HAP-1 (cell line): ENCODE data around the gene VAV1.

Experiments
- DNase-seq, 2 experiments: peaks; one replicate each; pipeline ENCODE4 v3.0.0-alpha.2; 2016 to 2020; ENCODE audit warnings: low spot score in 2 of 2
- H3K27me3 ChIP-seq: fragments of 250-450 bp; sonication (Bioruptor Pico); 2 replicates; pipeline ENCODE4 v1.5.1; 2020; ENCODE audit warnings: low read depth, mild to moderate bottlenecking, moderate library complexity
- H3K36me3 ChIP-seq: fragments of 250-450 bp; sonication (Bioruptor Pico); replicated peaks from 2 replicates; pipeline ENCODE4 v1.5.1; 2020; ENCODE audit warnings: mild to moderate bottlenecking
- H3K4me1 ChIP-seq: fragments of 250-450 bp; sonication (Bioruptor Pico); 2 replicates; pipeline ENCODE4 v1.5.1; 2020; ENCODE audit warnings: mild to moderate bottlenecking
- H3K4me3 ChIP-seq: fragments of 250-450 bp; sonication (Bioruptor Pico); 2 replicates; pipeline ENCODE4 v1.5.1; 2020; ENCODE audit warnings: mild to moderate bottlenecking, moderate library complexity
- H3K9me3 ChIP-seq: fragments of 250-450 bp; sonication (Bioruptor Pico); 2 replicates; pipeline ENCODE4 v1.5.1; 2020; ENCODE audit warnings: mild to moderate bottlenecking, moderate library complexity
- in situ Hi-C: fragments of 300-500 bp; cut with MboI; formaldehyde crosslinking; loops from 3 replicates; pipeline ENCODE4 v1.14.3; 2020; ENCODE audit warnings: low sequenced_read_pairs, inconsistent platforms, mixed read lengths

VAV1 gene

DNA sequence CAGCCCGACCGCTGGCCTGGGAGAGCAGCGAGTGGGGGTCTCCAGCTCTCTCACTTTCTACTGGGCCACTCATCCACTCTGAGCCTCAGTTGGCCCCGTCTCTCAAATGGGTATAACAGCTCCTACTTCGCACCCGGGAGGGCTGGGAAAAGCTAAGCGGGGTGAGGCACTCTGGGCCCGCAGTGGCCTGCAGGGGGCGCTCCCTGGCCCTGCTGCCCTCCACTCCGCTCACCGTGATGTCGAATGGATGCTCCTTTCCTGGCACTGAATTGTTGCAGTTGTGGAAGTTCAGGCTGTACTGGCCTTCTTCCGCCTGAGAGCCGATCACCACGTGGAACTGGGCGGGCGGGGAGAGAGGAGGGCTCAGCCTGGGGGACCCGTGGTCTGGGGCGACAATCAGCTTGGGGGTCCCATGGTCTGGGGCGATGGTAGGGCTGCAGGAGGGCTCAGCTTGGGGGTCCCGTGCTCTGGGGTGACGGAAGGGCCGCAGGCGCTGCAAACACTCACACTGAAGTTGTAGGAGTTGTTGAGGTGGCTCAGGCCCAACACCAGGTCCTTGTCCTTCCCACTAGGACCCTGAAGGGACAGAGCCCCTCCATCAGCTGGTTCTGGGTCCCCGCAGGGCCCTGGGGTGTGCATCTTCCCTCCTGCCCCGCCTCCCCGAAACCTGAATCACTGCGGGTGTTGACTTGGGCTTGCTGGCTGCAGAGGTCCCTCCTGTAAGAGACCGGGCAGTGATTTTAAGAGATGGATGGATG, 39.0 kb upstream of the VAV1 start:
- H3K36me3 ChIP-seq, result no peaks in the 10 kb centered on the region; the same call in 1 of the 2 replicates
- peaks cover 11% of the 10 kb centered on the region for H3K4me1 ChIP-seq
- H3K9me3 ChIP-seq, result no peaks in the 10 kb centered on the region
- H3K4me3 ChIP-seq, result no peak overlapping the region
- H3K27me3 ChIP-seq, result no peaks in the 10 kb centered on the region
- in situ Hi-C loops, result no loop called here
- DNase-seq, result peak in 1 of 2 experiments; percentile 38

DNA sequence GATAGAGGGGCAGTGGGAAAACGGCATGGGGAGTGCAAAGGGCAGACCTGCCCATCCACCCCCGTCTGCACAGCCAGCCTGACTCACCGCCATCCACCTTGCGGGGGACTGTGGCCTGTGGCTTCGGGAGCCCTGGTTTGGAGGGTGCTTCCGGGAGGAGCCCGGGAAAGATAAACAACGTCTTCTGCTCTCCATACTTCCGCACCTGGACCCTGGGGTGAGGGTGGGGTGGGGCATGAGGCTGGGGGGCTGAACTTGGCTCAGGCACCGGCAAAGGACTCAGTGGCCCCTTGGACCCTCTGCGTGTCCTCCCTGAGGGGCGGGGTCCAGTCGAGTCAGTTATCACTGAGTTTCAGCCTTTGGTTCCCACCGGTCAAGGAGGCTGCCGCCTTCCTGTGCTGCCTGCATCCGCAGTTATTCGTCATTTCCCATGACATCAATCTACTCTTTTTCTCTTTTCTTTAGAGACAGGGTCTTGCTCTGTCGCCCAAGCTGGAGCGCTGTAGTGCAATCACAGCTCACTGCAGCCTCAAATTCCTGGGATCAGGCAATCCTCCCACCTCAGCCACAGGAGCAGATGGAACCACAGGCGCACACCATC, 38.3 kb upstream of the VAV1 start:
- Histone ChIP-seq H3K27me3 (no peaks in the 10 kb centered on the region), H3K36me3 (no peaks in the 10 kb centered on the region; the same call in 1 of the 2 replicates), H3K4me3 (no peak overlapping the region), H3K9me3 (no peaks in the 10 kb centered on the region), H3K4me1 (peaks cover 18% of the 10 kb centered on the region)
- no peak for DNase-seq
- in situ Hi-C loops, result no loop called here

DNA sequence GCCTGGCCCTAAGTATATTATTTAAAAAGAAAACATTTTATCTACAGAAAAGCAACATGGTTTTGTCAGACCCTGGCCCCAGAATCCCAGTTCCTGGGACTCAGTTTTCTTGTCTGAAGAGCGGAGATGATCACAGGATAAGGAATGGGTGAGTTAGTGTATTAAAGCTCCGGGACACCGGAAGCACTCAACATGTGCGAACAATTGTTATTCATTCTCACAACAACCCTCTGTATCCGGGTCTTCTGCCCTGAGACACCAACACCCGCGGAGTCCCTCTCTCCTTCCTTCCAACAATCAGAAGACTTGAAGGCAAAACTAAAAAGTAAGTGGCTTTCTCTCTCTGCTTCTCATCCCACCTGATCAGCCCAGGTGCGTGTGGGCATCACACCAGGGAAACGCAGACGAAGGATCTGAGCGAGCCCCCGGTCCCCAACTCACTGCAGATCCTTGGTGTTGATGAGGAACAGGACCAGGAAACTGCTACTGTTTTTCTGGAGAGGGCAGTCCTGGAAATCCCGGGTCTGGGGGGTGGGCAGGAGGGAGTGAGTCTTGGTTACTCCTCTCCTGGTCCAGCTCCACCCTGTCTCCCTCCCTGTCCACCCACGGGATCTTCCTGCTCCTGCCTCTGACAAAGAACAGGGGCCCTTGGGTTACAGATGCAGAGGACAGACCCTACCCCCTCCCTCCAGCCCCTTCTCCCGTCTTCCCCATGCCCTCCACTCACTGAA, 37.2 kb upstream of the VAV1 start:
- in situ Hi-C loops, result loop anchor here (5.0 kb wide), 1 partner anchor 218 kb away; no protein-coding TSS in a partner anchor
- Histone ChIP-seq H3K9me3 (no peaks in the 10 kb centered on the region), H3K4me3 (peak overlapping the region; percentile 74), H3K36me3 (no peaks in the 10 kb centered on the region; the same call in 1 of the 2 replicates), H3K27me3 (no peaks in the 10 kb centered on the region), H3K4me1 (peaks cover 19% of the 10 kb centered on the region)
- DNase-seq, result no peak

DNA sequence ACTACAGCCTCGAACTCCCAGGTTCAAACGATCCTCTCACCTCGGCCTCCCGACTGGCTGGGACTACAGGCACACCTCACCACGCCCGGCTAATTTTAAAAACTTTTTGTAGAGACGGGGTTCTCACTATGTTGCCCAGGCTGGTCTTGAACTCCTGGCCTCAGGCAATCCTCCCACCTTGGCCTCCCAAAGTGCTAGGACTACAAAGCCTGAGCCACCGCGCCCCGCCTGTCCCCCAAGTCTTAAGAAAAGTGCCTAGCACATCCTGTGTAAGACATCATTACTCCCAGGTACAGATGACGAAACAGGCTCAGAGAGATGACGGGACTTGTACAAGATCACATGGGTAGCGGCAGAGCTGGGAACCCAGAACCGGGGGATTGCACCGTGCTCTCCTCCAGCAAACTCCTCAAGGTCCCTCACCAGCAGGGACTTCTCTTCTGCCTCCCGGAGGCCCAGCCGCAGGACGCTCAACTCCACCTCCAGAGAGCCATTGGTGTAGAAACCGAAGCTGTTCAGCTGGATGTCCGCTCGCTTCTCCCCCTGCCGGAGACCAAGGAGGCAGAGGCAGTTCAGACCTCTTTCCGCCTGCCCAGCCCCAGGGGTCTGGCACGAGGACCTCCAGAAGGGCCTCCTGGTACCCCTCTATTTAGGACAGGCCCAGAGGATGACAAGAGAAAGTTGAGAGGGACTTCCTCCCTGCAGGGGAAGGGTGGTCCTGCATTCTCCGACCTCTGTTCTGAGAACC, 36.2 kb upstream of the VAV1 start:
- in situ Hi-C loops, result loop anchor here (5.0 kb wide), 1 partner anchor 219 kb away; no protein-coding TSS in a partner anchor
- peak; percentile 88 for DNase-seq
- H3K9me3 ChIP-seq, result no peaks in the 10 kb centered on the region
- peaks cover 1% of the 10 kb centered on the region for H3K36me3 ChIP-seq
- peaks cover 20% of the 10 kb centered on the region for H3K4me1 ChIP-seq
- peak overlapping the region; percentile 74 for H3K4me3 ChIP-seq
- no peaks in the 10 kb centered on the region for H3K27me3 ChIP-seq

DNA sequence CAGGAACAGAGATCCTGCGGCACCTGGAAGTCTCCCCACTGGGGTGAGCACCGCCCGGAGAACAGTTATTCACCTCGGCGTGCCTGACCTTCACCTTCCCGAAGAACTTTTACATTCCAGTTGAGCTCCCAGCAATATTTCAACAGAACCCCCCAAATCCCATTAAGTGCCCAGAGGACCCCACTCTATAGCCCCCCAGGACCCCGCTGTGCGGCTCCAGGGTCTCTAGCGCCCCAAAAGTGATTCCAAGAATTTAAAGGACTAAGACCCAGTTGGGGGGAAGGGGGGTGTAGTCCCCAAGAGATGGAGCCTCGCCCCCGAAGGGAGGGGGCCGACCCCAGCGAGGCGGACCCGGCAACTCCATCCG, 35.6 kb upstream of the VAV1 start:
- DNase-seq, result peak in 1 of 2 experiments; percentile 69
- Histone ChIP-seq H3K36me3 (peaks cover 6% of the 10 kb centered on the region), H3K4me3 (peak overlapping the region; percentile 74), H3K9me3 (no peaks in the 10 kb centered on the region), H3K27me3 (no peaks in the 10 kb centered on the region), H3K4me1 (peaks cover 24% of the 10 kb centered on the region)
- in situ Hi-C loops, result loop anchor here (5.0 kb wide), 1 partner anchor 220 kb away; no protein-coding TSS in a partner anchor

DNA sequence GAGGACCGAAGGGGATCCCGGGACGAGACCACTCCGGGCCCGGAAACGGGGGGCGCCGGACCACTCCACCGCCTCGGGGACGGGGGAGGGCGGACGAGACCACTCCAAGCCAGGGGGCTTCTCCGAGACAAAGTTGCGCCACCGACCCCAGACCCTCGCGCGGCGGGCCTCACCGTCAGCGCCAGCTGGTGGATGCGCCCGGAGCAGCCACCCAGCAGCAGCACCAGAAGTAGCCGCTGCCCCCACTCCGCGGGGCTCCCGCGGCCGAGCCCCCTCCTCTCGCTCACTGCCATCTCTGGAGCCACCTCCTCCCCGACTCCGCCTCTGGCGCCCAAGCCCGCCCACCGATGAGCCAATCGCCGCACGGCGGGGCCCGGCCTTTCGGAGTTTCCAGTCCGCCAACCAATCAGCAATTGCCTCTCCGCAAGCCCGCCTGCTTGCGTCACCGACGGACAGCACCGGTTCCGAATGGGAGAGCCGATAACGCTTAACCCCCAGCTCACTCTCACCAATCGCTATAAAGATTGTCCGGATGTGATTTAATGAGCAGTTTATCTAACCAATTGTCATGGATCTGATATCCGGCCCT, 35.1 kb upstream of the VAV1 start, which contains the start of gene GPR108:
TSS of gene GPR108 (minus strand) at position 297 of the 589 bp plus-strand sequence. CDS start at position 293, 4 bp downstream.
- in situ Hi-C loops, result loop anchor here (5.0 kb wide), 1 partner anchor 220 kb away; no protein-coding TSS in a partner anchor
- peak; percentile 99 to 100 for DNase-seq
- Histone ChIP-seq H3K4me3 (peak within 1 kb of the TSS; percentile 74), H3K9me3 (no peaks in the 10 kb centered on the region), H3K36me3 (peaks cover 9% of the 10 kb centered on the region), H3K4me1 (peaks cover 24% of the 10 kb centered on the region), H3K27me3 (no peaks in the 10 kb centered on the region)

DNA sequence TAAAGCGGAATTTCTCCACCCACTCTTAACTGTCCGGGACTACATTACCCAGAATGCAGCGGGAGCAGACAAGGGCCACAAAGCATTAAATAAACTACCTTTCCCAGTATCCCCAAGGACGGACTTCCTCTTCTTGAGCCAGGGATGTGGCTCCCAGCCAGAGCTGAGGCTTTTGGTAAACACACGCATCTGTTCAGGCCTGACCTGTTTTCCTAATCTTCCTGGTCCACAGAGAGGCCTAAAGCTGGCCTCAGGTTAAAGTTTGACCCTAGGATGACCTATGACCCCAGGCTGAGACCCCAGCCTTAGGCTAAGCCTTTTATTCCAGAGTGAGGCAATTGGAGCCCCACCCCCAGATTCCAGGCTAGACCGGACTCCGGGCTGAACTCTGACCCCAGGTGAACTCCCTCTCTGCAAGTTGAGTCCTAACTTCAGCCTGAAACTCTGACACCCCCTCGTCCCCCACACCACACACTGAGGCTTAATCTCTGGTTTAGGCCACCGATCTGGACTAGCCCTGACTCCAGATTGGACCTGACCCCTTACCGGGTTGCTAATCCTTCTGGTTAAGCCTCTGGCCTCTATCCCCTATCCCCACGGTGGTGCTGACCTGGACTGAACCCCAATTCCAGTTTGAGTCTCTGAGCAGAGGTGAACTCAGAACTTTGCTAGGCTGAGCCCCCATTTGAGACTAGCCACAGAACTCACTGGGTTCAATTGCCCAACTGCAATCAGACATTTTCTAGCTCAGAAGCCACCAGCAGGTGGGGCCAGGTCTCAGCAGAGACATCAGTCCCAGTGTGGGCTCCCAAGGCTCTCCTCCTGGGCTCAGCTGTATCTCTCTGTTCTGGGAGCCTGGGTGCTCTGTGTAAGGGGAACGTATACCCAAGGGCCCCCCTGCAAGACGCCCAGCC, 34.4 kb upstream of the VAV1 start:
- DNase-seq, result no peak
- in situ Hi-C loops, result loop anchor here (5.0 kb wide), 1 partner anchor 221 kb away; no protein-coding TSS in a partner anchor
- Histone ChIP-seq H3K4me3 (no peak overlapping the region; the same call in none of the 2 replicates), H3K4me1 (peaks cover 24% of the 10 kb centered on the region), H3K9me3 (no peaks in the 10 kb centered on the region), H3K27me3 (no peaks in the 10 kb centered on the region), H3K36me3 (peaks cover 17% of the 10 kb centered on the region)

DNA sequence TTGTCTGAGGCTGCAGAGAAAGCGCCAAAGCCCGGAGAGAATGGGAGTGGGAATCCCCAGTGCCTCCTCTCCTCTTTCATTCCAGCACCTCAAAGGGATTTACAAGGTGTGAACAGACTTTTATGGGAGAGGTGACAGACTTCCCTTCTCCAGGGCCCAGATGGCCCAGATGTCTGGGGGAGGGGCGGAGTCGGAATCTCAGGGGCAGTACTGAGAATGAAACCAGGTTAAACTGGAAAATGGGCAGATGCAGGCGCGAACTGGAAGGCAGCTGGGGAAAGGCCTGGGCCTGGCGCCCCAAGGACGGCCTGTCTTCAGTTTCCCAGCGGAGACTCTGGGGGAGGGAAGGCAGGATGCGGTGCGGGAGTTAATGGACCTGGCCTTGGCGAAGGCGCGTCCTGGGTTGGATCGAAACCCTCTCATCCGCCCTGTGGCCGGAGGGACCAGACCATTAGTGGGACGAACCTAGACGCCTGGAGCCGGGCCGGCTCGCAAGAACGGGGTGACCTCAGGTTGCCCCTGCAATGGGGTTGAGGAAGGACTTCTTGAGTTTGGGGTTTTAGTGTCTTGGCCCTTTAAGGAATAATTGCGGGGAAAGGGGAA, 33.6 kb upstream of the VAV1 start:
- Histone ChIP-seq H3K4me3 (peak overlapping the region; percentile 26), H3K27me3 (no peaks in the 10 kb centered on the region), H3K36me3 (peaks cover 23% of the 10 kb centered on the region), H3K4me1 (peaks cover 25% of the 10 kb centered on the region), H3K9me3 (no peaks in the 10 kb centered on the region)
- in situ Hi-C loops, result loop anchor here (5.0 kb wide), 1 partner anchor 222 kb away; no protein-coding TSS in a partner anchor
- peak; percentile 91 to 93 for DNase-seq

DNA sequence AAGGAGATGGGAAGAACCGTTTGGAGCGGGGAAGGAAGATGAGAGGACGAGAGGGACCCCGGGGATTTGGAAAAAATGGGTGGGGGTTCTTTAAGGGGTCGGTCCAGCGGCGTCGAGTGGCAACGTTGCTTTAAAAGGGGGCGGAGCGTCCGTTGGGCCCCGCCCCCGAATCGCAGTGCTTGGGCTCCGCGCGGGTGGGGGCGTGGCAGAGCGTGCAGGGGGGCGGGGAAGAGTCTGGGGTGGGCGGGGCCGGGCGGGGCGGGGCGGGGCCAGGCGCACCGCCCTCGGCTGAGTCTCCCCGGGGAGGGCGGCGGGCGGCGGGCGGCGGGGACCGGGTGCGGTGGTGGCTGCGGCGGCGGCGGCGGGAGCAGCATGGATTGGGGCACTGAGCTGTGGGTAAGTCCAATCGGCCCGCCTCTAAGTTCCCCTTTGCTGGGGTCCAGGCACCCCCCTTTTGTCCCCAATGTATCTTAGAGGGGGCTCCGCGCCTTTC, 33.1 kb upstream of the VAV1 start, which contains the start of gene TRIP10:
TSS of gene TRIP10 (plus strand) at position 291 of the 493 bp plus-strand sequence. CDS start at position 373, 82 bp downstream.
- in situ Hi-C loops, result loop anchor here (5.0 kb wide), 1 partner anchor 222 kb away; no protein-coding TSS in a partner anchor
- H3K4me1 ChIP-seq, result peaks cover 31% of the 10 kb centered on the region
- peak; percentile 76 to 90 for DNase-seq
- H3K4me3 ChIP-seq, result peak within 1 kb of the TSS; percentile 90
- no peaks in the 10 kb centered on the region for H3K27me3 ChIP-seq
- no peaks in the 10 kb centered on the region for H3K9me3 ChIP-seq
- H3K36me3 ChIP-seq, result peaks cover 29% of the 10 kb centered on the region

DNA sequence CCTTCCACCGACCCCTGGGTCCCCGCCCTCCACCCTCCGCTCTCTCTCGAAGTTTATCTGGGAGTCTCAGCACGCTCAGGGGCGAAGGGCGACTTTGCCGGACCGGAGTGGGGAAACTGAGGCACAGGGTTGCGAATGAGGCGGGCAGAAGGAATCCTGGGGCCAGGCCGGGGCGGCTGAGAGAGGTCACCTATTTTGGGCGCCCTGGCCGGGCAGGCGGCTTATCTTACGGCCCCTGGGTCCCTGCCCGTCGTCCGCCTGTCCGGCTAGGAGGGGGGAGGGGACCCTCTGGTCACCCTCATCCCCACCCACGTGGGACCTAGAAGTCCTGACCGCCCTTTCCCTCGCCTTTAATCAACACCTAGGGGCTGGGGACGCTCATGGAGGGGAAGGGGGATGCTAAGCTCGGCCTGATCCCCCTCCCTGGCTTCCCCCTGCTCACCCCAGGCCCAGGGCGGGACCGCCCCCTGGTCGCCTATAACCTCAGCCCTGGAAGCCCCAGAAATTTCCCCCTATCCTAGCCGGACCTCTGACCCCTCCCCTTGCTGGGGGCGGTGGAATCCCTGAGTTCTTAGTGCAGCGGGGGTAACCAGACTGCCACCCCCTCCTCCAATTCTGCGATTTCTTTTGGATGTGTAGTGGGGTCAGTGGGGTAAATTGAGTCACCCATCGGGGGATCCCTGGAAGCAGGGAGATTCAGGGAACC, 32.5 kb upstream of the VAV1 start:
- peak in 1 of 2 experiments; percentile 62 for DNase-seq
- no peaks in the 10 kb centered on the region for H3K9me3 ChIP-seq
- H3K36me3 ChIP-seq, result peaks cover 34% of the 10 kb centered on the region
- in situ Hi-C loops, result loop anchor here (5.0 kb wide), 1 partner anchor 223 kb away; no protein-coding TSS in a partner anchor
- peak overlapping the region; percentile 90 for H3K4me3 ChIP-seq
- H3K27me3 ChIP-seq, result no peaks in the 10 kb centered on the region
- peaks cover 35% of the 10 kb centered on the region for H3K4me1 ChIP-seq
